ENCODE measurements around the gene MOV10.

Gene MOV10

GRCh38 chr1:112708002-112708448 is 33.6 kb downstream of the MOV10 start:
- TF ChIP-seq CTCF (IDR thresholded peaks at IDR 0.05; ENCODE audit: low read depth, low read length, missing control alignments) = no peak
- no peak overlapping the region for H3K4me3 ChIP-seq (ENCODE audit: low read depth, low read length)
- no peak for DNase-seq (ENCODE audit: low read depth)

- H3K4me3 ChIP-seq (ENCODE audit: low read depth, low read length) = no peak overlapping the region
- DNase-seq (ENCODE audit: low read depth) = no peak
- TF ChIP-seq CTCF (IDR thresholded peaks at IDR 0.05; ENCODE audit: low read depth, low read length, missing control alignments) = no peak
Observed at GRCh38 chr1:112708489-112708888, 34.0 kb downstream of the MOV10 start.

GRCh38 chr1:112710159-112710558 is 35.7 kb downstream of the MOV10 start:
- no peak overlapping the region for H3K4me3 ChIP-seq (ENCODE audit: low read depth, low read length)
- DNase-seq (ENCODE audit: low read depth) = no peak
- no peak for TF ChIP-seq CTCF (IDR thresholded peaks at IDR 0.05; ENCODE audit: low read depth, low read length, missing control alignments)

GRCh38 chr1:112710586-112710985 is 36.1 kb downstream of the MOV10 start:
- no peak for TF ChIP-seq CTCF (IDR thresholded peaks at IDR 0.05; ENCODE audit: low read depth, low read length, missing control alignments)
- H3K4me3 ChIP-seq (ENCODE audit: low read depth, low read length) = no peak overlapping the region
- no peak for DNase-seq (ENCODE audit: low read depth)

- no peak for DNase-seq (ENCODE audit: low read depth)
- TF ChIP-seq CTCF (IDR thresholded peaks at IDR 0.05; ENCODE audit: low read depth, low read length, missing control alignments) = no peak
- no peak overlapping the region for H3K4me3 ChIP-seq (ENCODE audit: low read depth, low read length)
Observed at GRCh38 chr1:112711041-112711440, 36.6 kb downstream of the MOV10 start.

- no peak for TF ChIP-seq CTCF (IDR thresholded peaks at IDR 0.05; ENCODE audit: low read depth, low read length, missing control alignments)
- no peak for DNase-seq (ENCODE audit: low read depth)
- H3K4me3 ChIP-seq (ENCODE audit: low read depth, low read length) = no peak overlapping the region
Observed at GRCh38 chr1:112711670-112712069, 37.2 kb downstream of the MOV10 start.

- H3K4me3 ChIP-seq (ENCODE audit: low read depth, low read length) = no peak overlapping the region
- DNase-seq (ENCODE audit: low read depth) = no peak
- TF ChIP-seq CTCF (IDR thresholded peaks at IDR 0.05; ENCODE audit: low read depth, low read length, missing control alignments) = no peak
Observed at GRCh38 chr1:112712191-112712590, 37.7 kb downstream of the MOV10 start.
